ENCODE data around the gene SBNO1.

- TF ChIP-seq CTCF (IDR thresholded peaks at IDR 0.05; ENCODE audit: extremely low read depth in 1 of 2, insufficient read depth in 1 of 2, low read depth in 1 of 2, low read length in 2 of 2) (no peak), POLR2AphosphoS5 (IDR thresholded peaks at IDR 0.05; ENCODE audit: insufficient read depth, low read depth, low read length) (no peak)
These were observed 4.6 kb upstream of the SBNO1 start for GRCh38 chr12:123369229-123369628.
